HG03432 (cell line): ENCODE data around the gene ANTXR1.
"Not testable (repeated sequence)": the region's sequence is repeated elsewhere in the genome, so short reads cannot be mapped to it uniquely, and the experiment has no call there.

Experiments
- ATAC-seq: cut with Tn5 transposase; IDR thresholded peaks from one replicate; pipeline ENCODE4 v1.9.1; 2021; ENCODE audit warnings: mild to moderate bottlenecking, moderate library complexity; ENCODE audit not compliant: unreplicated experiment

Gene ANTXR1

DNA sequence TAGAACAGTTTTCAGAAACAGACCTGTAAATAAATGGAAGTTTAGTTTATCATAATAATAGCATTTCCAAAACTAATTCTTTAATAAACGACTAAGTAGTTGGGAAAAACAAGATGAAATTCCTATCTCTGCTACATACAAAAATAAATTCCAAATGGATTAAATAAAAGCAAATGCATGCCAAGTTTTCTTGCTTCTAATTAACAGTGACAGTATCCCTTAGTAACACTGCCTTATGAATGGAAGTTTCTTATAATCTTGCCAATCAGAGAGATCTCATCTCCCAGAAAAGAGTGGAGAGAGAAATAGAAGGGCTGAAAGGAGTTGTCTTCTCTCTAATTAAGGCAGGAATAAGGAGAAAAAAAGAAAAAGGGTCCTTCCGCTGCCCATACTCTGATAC is 240.1 kb downstream of the ANTXR1 start:
- ATAC-seq: no peak

DNA sequence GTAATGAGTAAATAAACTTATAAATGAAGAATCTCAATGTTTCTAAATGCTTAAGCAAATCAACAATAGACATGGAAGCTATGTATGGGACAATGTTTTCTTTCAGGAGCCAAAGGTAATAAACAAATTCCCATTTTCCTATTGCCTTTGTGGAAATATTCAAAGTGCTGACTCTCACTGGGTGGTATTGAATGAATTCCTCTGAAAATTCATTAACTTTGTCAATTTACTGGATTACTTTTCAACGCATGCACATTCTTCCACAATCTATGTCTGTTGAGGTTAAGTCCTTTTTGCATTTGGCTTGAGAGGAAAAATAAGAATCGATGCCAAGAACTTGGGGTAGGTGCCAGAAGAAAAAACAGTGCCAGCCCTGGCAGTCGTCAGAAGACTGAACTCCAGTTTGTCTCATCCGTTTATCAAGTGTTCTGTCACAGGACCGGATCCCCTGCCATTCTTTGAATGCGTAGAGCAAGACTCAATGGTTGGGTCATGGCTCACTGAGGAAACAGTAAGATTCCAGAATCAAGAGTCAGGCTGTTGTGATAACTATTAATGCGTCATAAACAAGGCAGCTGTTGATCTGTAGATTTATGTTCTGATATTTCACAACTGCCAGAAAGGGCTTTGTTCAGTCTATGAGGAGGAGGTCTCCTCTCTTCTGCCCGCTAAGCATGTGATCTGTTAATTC is 240.8 kb downstream of the ANTXR1 start:
- ATAC-seq: no peak

DNA sequence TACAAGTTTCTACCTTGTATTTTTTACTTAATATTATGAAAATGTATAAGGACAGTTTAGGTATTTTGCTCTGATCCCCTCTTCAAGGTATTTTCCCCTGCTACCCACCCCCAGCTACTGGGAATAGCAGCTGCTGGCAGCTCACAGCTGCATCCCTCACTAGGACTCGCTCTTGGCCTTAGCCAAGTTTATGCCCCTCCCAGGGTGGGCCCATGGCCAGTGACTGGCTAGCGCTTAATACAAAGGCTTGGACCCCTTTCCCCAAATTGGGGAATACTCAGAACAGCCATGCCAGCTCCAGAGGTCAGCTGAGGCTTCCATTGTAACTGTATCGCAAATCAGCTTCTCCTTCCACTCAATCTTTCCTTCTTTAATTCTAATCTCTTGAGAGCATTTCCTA is 242.8 kb downstream of the ANTXR1 start:
- ATAC-seq: no peak

DNA sequence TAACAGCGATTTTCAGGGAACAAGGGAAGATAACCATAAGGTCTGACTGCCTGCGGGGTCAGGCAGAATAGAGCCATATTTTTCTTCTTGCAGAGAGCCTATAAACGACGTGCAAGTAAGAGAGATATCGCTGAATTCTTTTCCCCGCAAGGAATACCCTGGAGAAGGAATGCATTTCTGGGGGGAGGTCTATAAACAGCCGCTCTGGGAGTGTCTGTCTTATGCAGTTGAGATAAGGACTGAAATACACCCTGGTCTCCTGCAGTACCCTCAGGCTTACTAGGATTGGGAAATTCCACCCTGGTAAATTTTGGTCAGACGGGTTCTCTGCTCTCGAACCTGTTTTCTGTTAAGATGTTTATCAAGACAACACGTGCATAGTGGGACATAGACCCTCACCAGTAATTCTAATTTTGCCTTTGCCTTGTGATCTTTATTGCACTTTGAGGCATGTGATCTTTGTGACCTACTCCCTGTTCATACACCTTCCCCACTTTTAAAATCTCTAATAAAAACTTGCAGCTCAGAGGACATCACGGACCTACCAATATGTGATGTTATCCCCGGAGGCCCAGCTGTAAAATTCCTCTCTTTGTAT is 247.1 kb downstream of the ANTXR1 start:
- not testable (repeated sequence) for ATAC-seq

DNA sequence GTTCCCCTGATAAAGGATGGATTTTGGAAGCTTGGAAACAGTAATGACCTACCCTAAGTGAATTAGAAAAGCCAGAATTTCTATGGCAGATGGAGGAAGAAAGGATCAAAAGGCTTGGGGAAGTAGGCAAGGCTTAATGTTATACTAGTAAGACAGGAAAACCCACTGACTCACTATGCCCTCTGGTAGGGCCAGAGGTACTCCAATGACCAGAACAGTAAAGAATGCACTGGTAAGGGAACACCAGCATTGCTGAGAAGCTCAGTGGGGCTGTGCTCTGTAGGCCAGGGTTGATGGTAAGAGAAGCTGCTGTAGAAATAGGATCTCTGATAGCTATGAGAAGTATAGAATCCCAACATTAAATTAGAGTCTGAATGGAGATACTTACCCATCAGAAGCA is 247.7 kb downstream of the ANTXR1 start:
- ATAC-seq: no peak

DNA sequence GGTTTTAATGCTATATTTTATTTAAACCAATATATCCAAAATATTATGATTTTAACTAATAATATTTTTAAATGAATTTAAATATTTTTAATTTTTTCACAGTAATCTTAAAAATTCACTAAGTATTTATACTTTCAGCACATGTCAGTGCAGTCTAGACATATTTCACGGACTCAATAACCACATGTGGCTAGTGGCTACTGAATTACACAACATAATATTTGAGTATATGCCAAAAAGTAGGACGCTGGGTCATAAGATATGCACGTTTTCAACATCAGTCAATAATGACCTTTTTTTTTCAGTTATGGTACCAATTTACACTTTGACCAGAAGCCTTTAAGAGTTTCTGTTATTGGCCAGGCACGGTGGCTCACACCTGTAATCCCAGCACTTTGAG is 256.4 kb downstream of the ANTXR1 start:
- ATAC-seq: no peak

DNA sequence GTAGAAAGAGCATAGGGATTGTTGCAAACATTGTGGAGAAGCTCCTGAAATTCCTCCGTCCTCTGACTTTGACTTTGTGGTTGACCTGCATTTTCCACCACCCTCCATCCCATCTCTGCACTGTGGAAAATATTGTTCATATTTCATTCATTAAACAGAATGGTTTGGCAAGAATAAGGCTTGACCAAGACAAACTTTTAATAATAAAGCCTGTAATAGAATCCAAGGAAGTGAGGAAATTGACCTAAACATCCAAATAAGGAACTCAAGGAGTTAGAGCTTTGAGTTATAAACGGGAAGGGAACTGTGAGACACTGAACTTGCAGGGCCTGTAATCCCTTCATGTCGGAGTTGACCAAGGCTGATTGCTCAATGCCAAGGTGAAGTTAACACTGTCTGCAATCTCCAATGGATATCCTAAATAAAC is 258.9 kb downstream of the ANTXR1 start:
- ATAC-seq: no peak

DNA sequence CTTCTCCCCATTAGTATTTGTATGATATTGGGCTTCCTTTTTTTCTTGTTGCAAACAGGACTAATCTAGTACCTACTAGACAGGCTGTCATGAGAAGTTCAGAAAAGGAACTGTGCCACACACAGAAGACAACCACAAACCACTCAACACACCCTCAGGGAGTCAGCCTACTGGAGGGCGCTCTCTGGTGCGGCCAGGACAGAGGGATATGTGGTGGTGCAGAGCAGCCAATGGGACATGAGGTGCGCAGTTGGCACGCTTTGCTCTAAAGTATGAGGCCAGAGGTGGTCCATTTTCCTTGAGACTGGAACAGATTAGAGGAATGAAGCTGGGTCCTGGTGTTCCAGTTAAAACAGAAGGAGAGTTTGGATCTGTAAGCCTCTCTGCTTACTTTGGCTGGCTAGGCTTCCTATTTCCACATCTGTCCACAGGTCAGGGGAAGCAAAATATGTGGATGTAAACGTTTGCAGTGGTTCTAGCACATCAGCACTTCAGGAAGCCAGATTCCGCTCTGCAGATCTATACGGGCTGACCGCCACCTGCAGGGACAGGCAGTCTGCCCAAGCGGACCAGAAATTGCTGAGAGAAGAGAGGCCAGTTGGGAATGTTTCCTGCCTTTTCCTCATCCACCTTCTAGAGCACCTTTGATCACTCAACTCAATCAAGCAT is 260.0 kb downstream of the ANTXR1 start:
- no peak for ATAC-seq

DNA sequence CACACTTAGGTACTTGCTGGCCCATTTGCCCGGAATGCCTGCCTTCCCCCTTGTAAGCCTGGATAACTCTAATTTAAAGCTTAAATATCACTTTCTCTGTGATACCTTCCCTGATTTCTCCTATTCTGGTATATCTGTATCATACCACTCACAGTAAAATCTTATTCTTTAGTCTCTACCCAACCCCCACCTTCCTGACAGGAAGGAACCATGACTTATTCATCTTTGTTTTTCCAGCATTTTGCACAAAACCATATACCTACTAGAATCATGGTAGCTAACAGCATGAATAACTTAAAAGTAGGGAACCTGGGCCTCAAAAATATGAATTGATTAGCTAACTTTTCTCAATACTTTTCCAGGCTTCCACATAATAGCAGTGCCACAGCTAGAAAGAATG is 262.5 kb downstream of the ANTXR1 start:
- no peak for ATAC-seq

DNA sequence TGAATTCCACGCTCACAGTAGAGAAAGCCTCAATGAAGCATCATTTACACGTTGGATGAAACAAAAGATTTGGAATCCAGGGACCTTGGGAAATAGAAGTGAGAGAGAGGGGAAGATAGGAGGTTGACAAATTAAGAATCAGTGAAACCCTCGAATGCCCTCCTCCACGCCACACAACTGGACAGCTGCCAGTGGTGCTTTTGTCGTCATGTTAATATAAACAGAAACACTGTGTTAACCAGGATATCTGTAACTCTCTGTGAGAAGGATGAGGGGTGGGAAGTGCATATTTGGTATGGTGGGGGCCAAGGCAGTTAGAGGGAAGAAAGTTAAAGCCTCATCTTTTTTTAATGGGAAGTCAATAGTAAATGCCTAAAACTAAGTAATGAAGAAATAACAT is 265.4 kb downstream of the ANTXR1 start:
- no peak for ATAC-seq

DNA sequence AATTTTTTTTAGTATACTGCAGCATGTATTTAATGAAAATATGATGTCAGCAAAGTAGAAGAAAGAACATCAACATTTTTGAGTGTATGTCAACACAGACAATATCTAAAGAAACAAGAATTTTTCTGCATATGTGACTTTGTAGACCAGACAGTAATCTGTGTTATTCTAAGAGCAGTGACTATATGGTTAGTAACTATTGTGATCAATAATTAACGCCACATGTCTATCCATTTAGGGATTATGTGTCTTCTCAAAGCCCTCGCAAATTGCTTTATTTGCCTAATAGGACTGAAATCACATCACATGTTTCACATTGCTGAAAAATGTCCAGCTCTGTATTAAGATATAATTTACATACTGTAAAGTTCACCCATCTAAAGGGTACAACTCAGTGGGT is 266.2 kb downstream of the ANTXR1 start:
- no peak for ATAC-seq

DNA sequence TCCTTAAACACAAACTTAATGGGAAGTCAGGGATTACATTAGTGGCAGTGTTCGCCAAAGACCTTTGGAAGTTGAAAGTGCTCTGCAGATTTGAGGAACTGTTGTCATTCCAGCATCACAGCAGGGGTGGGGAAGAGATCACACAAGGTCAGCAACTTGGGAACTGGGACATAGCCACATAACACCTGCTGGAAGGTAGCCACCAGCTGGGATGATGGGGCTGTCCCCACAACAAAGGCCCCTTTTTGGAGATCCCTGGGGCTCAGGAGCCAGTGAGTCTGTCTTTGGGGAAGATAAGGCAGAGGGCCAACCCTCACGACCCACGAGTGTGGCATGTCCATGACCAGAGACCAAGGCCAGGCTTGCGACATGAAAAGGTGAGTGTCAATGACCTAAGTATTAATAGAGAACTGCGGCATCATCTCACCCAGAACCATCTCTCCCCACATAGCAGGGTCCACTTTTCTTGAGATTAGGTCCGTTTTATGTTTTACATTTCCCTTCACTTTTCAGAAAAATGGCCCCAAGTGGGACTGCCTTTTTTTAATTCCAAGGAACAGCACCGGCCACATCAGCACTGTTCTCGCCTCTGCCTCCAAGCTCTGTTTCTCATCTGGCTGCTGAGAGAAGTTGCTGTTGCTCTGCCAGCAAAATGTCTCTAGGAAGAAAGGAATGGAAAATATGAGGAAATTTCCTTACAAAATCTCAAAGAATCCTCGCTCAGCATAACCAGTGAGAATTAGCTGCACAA is 267.1 kb downstream of the ANTXR1 start:
- no peak for ATAC-seq

DNA sequence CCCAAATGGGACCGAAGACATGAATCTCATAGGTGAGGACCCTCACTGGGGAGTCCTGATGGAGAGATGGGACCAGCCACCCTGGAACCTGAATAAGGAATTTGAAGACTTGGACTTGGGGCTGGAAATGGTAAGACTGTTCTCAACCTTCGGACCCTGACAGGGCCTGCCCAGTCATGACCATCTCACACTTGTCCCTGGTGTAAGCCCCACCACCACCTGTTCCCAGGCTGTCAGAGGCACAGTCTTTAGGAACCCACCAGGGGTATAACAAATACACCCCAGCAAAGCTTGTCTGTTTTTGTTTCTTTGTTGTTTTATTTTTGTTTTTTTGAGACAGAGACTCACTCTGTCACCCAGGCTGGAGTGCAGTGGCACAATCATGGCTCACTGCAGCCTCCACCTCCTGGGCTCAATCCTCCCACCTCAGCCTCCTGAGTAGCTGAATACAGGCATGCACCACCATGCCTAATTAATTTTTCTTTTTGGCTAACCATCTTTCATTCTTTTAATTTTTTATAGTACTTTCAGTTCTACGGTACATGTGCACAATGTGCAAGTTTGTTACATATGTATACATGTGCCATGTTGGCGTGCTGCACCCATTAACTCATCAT is 267.9 kb downstream of the ANTXR1 start:
- ATAC-seq: no peak

DNA sequence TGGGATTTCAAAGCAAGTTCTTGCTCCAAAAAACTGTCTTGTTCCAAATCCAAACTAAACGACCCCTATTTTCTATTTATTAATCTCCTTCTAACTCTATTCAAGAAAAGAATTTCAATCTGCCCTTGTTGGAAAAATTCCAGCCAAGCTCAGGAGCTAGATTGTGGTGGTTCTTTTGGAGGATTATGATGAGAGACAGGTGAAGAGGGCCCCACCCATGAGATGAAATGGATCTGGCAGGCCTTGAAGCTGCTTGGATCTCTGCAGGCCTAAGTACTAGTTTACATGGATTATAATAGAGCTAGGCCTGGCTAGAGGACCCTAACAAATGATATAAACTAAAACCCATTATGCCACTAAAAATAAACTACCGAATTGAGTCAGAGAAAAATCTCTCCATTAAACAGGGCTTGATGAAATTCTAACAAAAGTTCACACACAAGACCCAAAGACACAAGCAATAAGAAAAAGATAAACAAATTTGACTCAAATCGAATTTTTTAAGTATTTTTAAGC is 272.5 kb downstream of the ANTXR1 start:
- ATAC-seq: no peak

DNA sequence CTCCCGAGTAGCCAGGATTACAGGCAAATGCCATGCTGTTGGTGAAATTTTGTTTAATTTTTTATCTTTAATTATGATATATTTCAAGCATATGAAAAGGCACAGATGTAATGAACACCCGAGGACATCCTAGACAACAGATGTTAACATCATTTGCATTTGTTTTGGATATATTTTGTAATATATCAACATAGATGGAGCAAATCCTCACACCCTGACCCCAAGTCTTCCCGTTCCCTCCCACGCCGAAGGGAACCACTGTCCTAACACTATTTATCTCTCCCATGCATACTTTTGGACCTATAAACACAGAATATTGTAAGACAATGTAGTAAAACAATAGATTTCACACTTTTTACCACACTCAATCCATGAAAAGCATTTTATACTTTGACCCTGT is 274.6 kb downstream of the ANTXR1 start:
- no peak for ATAC-seq

DNA sequence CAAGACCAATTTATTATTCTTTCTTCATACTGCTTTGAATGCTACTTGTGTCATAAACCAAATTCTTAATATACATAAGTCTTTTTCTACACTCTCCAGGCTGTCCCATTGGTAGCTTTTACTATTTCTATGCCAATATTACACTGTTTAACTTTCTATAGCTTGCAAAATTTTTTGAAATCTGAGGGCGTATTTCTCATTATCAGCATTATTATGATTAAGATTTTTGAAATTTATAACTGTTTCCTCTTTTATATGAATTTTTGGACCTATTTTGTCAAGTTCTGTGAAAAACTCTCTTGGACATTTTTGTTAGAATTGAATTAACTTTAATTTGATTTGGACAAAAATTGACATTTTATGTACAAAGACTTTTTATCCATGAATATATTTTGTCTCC is 275.4 kb downstream of the ANTXR1 start:
- ATAC-seq: no peak

DNA sequence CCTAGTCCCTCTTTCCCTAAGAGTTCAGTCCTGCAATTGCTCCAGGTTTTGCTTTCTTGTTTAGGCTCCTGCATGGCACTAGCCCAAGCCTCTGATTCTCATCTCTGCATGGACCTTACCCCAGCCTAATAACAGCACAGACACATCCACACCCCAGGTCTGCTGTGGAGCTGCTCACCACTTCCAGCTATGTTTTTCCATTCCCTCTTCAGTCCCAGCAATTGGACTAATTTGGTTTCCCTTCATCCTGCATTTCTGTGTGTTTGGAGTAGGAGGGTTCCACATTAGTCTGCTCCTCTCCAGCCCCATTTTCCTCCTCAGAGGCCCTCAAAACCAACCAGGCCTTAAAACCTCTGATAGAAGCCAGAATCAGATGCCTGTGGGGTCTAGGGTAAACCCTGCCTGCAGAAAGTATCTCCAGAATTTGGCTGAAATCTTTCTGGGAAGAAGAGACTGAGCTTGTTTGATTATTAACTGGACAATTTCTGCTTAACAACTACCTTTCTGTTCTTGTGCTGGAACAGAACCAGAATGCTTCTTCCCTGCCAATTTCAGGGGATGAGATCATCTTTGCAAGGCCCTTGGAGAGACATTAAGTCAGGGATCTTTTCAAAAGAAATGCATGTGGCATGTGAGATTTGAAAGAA is 278.1 kb downstream of the ANTXR1 start:
- ATAC-seq: no peak

DNA sequence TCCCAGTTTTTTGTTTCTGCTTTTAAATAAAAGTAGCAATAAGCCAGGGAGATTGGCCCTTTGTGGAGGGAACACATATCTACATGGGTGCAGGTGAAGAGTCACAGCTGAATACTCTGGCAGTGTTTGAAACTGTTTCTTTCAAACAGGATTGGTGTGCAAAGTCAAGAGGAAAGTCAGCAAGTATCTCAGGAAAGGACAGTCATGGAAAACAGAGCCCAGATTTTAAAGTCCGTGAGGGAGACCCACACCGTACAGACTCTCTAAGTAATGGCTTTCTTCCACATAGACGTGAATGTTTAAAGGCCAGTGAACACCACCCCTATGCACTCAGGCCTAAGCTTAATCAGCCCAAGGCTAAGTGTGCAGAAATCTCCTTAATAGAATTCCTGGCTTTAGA is 278.7 kb downstream of the ANTXR1 start:
- no peak for ATAC-seq

DNA sequence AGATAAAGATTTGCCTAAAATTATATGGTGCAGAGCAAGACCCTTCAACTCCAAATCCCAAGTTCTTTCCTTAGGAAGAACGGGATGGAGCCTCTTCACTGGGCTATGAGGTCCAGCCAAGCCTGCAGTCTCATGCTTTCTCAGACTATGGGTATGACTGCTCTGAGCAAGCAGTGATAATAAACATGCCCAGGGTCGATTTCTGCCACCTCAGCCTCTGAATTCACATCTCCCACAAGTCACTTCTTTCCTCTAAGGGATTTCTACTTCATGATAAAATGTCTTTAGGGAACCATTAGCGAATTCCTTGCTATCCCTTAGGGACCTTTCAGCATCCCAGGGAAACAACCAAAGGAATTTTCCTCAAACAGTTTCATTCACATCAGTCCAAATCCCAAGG is 279.3 kb downstream of the ANTXR1 start:
- ATAC-seq: no peak

DNA sequence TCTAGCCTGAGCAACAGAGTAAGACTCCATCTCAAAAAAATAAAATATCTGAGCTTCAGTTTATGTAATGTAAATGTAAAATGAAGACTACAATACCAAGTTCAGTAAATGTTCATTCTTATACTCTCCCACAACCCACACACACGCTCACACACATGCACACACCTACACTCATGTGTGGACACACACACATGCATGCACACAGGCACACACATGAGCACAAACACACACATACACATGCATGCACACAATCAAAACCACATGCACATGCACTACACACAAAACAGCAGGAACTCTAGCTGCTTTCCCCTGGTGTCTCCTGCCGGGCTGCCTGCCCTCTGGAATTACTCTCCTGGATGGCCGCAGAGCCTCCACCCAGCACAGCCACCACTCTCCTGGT is 283.4 kb downstream of the ANTXR1 start:
- ATAC-seq: no peak

DNA sequence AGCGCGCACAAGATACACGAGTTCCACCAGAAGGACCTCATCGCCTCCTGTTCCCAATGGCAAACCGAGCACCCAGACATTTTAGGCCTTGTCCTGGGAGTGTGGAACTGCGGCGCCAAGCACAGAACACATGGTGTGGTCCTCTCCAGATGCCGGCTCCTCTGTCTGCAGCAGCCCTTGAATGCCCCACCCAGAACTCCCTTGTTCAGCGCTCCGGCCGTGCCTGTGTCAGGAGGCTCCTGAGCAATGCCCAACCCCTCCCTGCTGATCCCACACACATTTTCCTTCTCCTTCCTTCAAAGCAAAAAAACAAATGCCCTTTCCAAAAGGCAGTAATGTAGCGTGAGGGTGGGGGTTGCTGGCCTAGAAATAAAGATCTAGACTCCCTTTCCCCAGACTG is 284.2 kb downstream of the ANTXR1 start:
- ATAC-seq: no peak
